ENCODE data around the gene POTEF.
"Not testable (repeated sequence)": the region's sequence is repeated elsewhere in the genome, so short reads cannot be mapped to it uniquely, and the experiment has no call there.

Gene POTEF

GRCh38 chr2:130129120-130129829, at the start of gene POTEF:
Gene POTEF, minus strand, starts transcription at chr2:130129222. Its CDS starts 8,707 bp downstream, at chr2:130120515.
- H3K27me3 Mint-ChIP-seq; DNase-seq (ENCODE audit: low spot score in 2 of 2); H3K4me1 Mint-ChIP-seq; H3K9me3 Mint-ChIP-seq; H3K4me3 Mint-ChIP-seq; H3K36me3 Mint-ChIP-seq; H3K27ac Mint-ChIP-seq; ATAC-seq (ENCODE audit: low read depth): not testable (repeated sequence)

GRCh38 chr2:130174866-130175265, 45.8 kb upstream of the POTEF start:
- H3K9me3 Mint-ChIP-seq; H3K4me3 Mint-ChIP-seq; H3K27ac Mint-ChIP-seq; ATAC-seq (ENCODE audit: low read depth); H3K4me1 Mint-ChIP-seq; DNase-seq (ENCODE audit: low spot score in 2 of 2); H3K27me3 Mint-ChIP-seq: not testable (repeated sequence)
- peaks cover 24% of the 10 kb centered on the region for H3K36me3 Mint-ChIP-seq

DNA sequence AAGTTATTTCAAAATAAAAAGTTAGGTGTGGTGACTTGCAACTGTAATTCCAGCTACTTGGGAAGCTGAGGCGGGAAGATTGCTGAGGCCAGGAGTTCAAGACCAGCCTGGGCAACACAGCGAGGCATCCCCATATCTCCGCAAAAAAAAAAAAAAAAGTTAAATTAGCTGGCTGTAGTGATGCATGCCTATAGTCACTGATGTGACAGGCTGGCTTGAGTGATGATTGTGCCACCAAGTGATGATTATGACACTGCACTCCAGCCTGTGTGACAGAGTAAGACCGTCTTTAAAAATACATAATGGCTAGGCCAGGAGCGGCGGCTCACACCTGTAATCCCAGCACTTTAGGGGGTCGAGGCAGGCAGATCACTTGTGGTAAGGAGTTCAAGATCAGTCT, 40.9 kb upstream of the POTEF start:
- H3K9me3 Mint-ChIP-seq = no peaks in the 10 kb centered on the region
- H3K27ac Mint-ChIP-seq = no peak overlapping the region
- H3K27me3 Mint-ChIP-seq = no peaks in the 10 kb centered on the region
- H3K4me3 Mint-ChIP-seq = no peak overlapping the region
- H3K4me1 Mint-ChIP-seq = no peaks in the 10 kb centered on the region
- H3K36me3 Mint-ChIP-seq = peaks cover 30% of the 10 kb centered on the region
- no peak for ATAC-seq (ENCODE audit: low read depth)
- DNase-seq (ENCODE audit: low spot score in 2 of 2) = no peak

- not testable (repeated sequence) for H3K27me3 Mint-ChIP-seq; DNase-seq (ENCODE audit: low spot score in 2 of 2); ATAC-seq (ENCODE audit: low read depth); H3K27ac Mint-ChIP-seq; H3K4me1 Mint-ChIP-seq; H3K9me3 Mint-ChIP-seq; H3K4me3 Mint-ChIP-seq
- peaks cover 36% of the 10 kb centered on the region for H3K36me3 Mint-ChIP-seq
Observed at GRCh38 chr2:130169163-130169562, 40.1 kb upstream of the POTEF start.

DNA sequence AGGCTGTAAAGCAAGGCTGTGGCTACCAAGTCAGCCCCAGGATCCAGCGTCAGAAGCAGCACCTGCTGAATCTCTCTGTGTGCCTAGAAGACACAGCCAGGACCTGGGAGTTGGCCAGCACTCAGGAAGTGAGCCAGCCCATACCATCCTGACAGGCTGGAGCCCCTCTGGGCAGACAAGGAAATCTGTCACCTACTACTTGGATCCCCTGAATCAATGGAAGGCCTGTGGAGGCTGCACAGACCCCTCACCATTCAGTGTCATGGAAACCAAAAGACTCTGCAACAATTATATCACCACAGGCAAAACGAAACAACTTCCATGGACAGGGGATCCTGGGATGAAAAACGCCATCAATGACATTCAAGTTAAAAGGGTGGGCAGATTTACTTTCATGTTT, 37.6 kb upstream of the POTEF start:
- not testable (repeated sequence) for H3K27ac Mint-ChIP-seq; DNase-seq (ENCODE audit: low spot score in 2 of 2); ATAC-seq (ENCODE audit: low read depth); H3K27me3 Mint-ChIP-seq; H3K4me3 Mint-ChIP-seq; H3K4me1 Mint-ChIP-seq; H3K9me3 Mint-ChIP-seq
- peaks cover 33% of the 10 kb centered on the region for H3K36me3 Mint-ChIP-seq

DNA sequence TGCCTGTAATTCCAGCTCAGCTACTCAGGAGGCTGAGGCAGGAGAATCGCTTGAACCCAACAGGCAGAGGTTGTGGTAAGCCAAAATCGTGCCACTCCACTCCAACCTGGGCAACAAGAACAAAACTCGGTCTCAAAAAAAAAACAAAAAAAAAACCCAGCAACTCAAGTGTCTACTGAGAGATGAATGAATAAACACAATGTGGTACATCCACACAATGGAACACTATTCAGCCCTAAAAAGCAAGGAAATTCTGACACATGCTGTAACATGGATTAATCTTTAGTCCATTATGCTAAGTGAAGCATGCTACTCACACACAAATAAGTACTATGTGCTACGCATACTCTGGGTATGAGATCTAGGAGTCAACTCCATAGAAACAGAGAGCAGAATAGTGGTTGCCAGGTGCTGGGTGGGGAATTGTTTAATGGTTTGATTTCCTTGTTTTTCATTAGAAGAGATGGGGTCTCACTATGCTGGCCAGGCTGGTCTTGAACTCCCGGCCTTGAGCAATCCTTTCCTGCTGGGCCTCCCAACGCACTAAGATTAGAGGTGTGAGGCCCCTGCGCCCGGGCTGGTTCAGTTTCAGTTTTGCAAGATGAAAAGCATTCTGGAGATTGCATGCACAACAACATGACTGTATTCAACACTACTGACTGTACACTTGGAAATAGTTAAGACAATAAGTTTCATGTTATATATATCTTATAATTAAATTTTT, 36.4 kb upstream of the POTEF start:
- Mint-ChIP-seq H3K27ac (no peak overlapping the region), H3K4me1 (peaks cover 2% of the 10 kb centered on the region), H3K9me3 (no peaks in the 10 kb centered on the region), H3K4me3 (no peak overlapping the region), H3K36me3 (peaks cover 32% of the 10 kb centered on the region), H3K27me3 (no peaks in the 10 kb centered on the region)
- ATAC-seq (ENCODE audit: low read depth) (no peak), DNase-seq (ENCODE audit: low spot score in 2 of 2) (no peak)

DNA sequence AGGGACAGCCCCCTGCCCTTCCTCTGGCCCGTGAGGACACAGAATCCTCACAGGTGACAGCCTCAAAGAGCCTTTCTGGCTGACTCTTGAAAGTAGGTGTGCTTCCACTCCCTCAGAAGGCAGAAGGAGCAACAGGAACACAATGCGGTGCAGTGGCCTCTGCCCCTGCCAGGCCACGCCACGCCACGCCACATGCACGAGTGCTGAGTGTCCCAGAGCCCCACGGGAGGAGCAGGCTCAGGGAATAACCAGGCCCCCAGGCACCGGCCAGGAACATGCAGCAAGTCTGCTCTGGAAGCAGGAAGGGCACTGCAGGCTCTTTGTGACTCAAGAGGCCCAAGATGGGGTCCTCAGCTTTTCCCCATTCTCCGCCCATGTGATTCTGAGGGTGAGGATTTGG, 33.9 kb upstream of the POTEF start:
- Mint-ChIP-seq H3K36me3 (peaks cover 34% of the 10 kb centered on the region), H3K4me1 (peaks cover 9% of the 10 kb centered on the region), H3K9me3 (no peaks in the 10 kb centered on the region), H3K27me3 (no peaks in the 10 kb centered on the region), H3K4me3 (no peak overlapping the region), H3K27ac (no peak overlapping the region)
- DNase-seq (ENCODE audit: low spot score in 2 of 2) (no peak), ATAC-seq (ENCODE audit: low read depth) (no peak)

DNA sequence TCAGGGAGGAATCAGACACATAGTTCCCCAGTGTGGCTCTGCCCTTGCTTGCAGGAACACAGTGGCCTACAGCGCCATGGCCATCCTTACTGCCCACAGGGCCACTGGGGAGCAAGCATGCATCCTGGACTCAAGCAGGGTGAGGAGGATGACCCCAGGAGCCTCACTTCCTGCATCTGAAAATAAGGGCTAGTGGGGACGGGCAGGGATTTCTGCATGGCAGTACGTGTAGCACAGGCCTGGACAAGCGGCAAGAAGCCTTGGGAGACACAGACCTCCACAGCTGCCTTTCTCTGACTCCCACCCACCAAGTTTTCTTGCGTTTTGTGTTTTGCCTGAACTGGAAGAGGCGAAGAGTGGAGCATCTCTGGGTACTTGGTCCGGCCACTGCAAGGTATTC, 33.5 kb upstream of the POTEF start:
- not testable (repeated sequence) for ATAC-seq (ENCODE audit: low read depth); DNase-seq (ENCODE audit: low spot score in 2 of 2); H3K9me3 Mint-ChIP-seq; H3K27ac Mint-ChIP-seq; H3K4me3 Mint-ChIP-seq; H3K27me3 Mint-ChIP-seq
- Mint-ChIP-seq H3K36me3 (peaks cover 32% of the 10 kb centered on the region), H3K4me1 (peaks cover 12% of the 10 kb centered on the region)

- Mint-ChIP-seq H3K4me1 (peaks cover 15% of the 10 kb centered on the region), H3K36me3 (peaks cover 27% of the 10 kb centered on the region), H3K27ac (peak overlapping the region; percentile 35)
- ATAC-seq (ENCODE audit: low read depth); DNase-seq (ENCODE audit: low spot score in 2 of 2); H3K4me3 Mint-ChIP-seq; H3K27me3 Mint-ChIP-seq; H3K9me3 Mint-ChIP-seq: not testable (repeated sequence)
Observed at GRCh38 chr2:130160838-130161705, 32.0 kb upstream of the POTEF start.

DNA sequence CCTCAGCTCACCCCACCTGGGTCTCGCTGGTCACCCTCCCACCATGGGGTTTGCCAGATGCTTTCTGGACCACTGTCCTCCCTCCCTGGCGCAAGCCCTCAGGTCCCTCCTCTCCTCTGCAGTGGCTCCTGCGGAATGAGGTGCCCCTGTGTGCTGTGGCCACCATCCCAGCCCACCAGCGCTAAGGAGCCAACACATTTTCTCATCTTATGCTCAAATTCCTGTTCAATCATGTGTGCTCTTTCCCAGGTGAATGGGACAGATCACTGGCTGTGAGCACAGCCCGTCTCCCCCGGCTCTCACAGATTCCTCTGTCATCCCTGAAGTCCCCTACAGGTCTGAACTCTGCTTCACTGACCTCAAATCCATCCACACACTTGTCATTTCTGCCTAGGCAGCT, 31.1 kb upstream of the POTEF start:
- Mint-ChIP-seq H3K4me1 (peaks cover 15% of the 10 kb centered on the region), H3K27me3 (no peaks in the 10 kb centered on the region), H3K4me3 (no peak overlapping the region), H3K9me3 (no peaks in the 10 kb centered on the region), H3K27ac (peak overlapping the region; percentile 83), H3K36me3 (peaks cover 23% of the 10 kb centered on the region)
- DNase-seq (ENCODE audit: low spot score in 2 of 2) (no peak), ATAC-seq (ENCODE audit: low read depth) (no peak)

DNA sequence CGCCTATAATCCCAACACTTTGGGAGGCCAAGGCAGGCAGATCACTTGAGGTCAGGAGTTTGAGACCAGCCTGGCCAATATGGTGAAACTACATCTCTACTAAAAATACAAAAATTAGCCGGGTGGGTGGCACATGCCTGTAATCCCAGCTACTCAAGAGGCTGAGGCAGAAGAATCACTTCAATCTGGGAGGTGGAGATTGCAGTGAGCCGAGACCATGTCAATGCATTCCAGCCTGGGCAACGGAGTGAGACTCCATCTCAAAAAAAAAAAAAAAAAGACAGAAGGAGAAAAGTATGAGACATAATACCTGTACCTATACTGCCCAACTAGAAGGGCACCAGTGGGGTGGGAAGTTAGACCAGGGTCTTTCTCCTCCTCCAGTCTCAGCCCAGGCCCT, 30.4 kb upstream of the POTEF start:
- Mint-ChIP-seq H3K4me1 (peaks cover 15% of the 10 kb centered on the region), H3K27ac (peak overlapping the region; percentile 83), H3K36me3 (peaks cover 18% of the 10 kb centered on the region)
- H3K27me3 Mint-ChIP-seq; H3K9me3 Mint-ChIP-seq; ATAC-seq (ENCODE audit: low read depth); H3K4me3 Mint-ChIP-seq; DNase-seq (ENCODE audit: low spot score in 2 of 2): not testable (repeated sequence)

GRCh38 chr2:130158631-130159030, 29.6 kb upstream of the POTEF start:
- H3K4me3 Mint-ChIP-seq = no peak overlapping the region
- DNase-seq (ENCODE audit: low spot score in 2 of 2) (no peak), ATAC-seq (ENCODE audit: low read depth) (no peak)
- H3K36me3 Mint-ChIP-seq = peaks cover 17% of the 10 kb centered on the region
- H3K4me1 Mint-ChIP-seq = peaks cover 15% of the 10 kb centered on the region
- H3K27ac Mint-ChIP-seq = peak overlapping the region; percentile 92
- H3K9me3 Mint-ChIP-seq = no peaks in the 10 kb centered on the region
- H3K27me3 Mint-ChIP-seq = no peaks in the 10 kb centered on the region

DNA sequence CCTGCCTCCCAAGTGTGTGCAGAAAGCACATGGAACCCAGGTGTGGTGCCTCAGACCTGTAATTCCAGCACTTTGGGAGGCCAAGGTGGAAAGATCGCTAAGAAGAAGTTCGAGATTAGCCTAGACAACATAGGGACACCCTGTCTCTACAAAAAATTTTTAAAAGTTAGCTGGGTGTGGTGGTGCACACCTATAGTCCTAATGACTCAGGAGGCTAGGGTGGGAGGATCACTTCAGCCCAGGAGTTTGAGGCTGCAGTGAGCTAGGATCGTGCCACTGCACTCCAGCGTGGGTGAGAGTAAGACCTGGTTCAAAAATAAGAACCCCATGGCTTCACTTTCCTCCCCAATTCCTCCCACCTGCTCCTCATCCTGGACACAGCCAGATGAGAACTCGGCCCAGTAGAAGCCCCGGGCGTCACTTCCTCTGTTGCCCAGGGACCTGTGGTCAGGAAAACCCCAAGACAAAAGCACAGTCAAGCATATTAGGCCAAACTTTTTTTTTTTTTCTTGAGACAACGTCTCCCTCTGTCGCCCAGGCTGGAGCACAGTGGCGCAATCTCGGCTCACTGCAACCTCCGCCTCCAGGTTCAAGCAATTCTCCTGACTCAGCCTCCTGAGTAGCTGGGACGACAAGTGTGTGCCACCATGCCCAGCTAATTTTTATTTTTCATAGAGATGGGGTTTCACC, 28.9 kb upstream of the POTEF start:
- ATAC-seq (ENCODE audit: low read depth) (peak; percentile 87), DNase-seq (ENCODE audit: low spot score in 2 of 2) (peak; percentile 69 to 73)
- not testable (repeated sequence) for H3K9me3 Mint-ChIP-seq, H3K27me3 Mint-ChIP-seq
- Mint-ChIP-seq H3K36me3 (peaks cover 16% of the 10 kb centered on the region), H3K4me3 (peak overlapping the region; percentile 25), H3K4me1 (peaks cover 15% of the 10 kb centered on the region), H3K27ac (peak overlapping the region; percentile 92)

Data from memory B cell (primary cell).